ENCODE data around the gene SOAT2.
A peak's percentile ranks its signal among the peaks of the same experiment; 100 is the strongest.
"Not testable (repeated sequence)": the region's sequence is repeated elsewhere in the genome, so short reads cannot be mapped to it uniquely, and the experiment has no call there.

SOAT2 gene

DNA sequence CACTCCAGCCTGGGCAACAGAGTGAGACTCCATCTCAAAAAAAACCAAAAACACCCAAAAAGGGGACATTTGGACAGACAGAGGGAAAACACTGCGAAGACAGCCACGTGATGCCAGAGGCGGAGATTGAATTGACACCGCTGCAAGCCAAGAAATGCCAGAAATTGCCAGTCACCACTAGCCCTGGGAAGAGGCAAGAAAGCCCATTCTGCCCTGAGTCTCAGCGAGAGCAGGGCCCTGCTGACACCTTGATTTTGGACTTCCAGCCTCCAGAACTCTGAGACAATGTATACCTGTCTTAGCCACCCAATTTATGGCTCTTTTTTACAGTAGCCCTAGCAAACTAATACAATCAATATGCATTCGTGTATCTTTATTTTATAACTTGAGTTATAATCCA is 13.2 kb upstream of the SOAT2 start:
- DNase-seq, result no peak

DNA sequence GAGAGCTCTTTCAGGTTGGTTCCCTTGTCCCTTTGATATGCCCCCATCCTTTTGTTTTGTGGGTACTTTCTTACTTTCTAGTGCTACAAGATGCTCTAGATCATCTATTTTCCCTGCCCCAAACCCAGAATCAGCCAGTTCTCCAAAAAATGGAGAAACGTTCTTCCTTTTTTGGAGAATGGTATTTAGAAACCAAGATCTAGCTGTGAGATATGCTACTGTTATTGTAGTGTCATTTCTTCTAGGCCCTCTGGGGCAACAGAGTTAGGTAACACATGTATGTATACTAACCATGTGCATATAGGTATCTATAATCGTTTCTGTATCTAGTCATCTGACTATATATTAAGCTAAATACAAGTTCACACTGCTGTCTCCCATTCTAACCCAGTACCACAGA is 12.7 kb upstream of the SOAT2 start:
- no peak for DNase-seq

DNA sequence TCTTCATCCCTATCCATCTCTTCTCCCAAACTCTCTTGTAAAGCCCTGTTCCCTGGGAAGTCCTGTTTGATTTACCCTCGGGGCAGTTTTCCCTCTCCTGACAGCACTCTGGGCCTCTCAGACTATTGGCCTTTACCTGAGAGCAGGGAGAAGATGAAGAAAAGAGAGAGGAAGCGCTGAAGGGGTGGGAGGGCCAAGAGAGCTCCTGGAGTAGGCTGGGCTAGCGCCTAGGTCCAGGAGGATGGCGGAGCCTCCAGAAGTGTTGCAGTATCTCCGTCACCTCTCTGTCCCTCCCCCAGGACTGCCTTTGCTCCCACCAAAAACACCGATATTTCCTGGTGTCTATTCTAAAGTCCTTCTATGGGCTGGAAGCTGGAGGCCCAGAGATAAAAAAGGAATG is 11.5 kb upstream of the SOAT2 start:
- DNase-seq, result no peak

DNA sequence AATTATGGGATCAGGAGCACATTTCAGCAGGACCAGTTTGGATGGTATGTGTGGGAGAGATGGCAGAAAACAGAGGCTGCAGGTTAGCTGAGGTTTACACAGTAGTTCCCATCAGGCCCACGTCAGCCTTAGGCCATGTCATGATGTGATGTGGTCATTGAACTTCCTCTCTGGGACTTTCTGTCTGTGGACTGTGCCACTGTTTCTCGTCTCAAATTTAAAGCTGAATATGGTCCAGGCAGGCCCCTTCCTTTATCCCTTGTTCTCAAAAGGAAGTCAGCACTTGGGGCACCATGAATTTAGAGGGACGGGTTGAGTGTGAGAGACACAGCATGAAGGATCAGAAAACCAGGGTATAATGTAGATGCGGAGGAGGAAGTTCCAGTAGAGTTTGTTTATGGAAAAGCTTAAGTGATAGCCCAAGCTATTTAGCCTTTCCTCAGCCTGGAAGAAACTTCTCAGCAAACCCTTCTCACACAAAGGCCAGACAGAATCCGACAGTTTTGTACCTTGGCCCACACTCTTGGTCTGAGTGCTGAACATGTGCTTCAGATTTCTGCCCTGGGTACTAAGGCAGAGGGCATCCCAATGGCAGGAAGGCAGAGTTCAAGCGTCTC is 9.4 kb upstream of the SOAT2 start:
- no peak for DNase-seq

DNA sequence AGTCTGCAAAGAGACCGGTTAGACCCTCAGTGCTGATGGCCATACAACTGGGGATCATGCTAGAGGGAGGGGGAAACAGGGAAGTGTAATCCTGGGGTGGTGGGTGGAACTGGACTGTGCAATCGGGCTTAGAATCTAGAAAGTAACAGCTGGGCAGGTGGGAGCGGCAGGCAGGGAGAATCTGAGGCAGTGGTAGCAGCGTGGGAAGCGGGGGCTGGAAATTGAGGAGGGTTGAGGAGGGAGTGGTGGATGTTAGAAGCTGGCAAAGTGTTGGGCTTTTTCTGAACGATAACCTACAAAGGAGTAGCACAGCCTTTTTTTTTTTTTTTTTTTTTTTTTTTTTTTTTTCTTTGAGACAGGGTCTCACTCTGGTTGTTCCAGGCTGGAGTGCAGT is 8.9 kb upstream of the SOAT2 start:
- no peak for DNase-seq

DNA sequence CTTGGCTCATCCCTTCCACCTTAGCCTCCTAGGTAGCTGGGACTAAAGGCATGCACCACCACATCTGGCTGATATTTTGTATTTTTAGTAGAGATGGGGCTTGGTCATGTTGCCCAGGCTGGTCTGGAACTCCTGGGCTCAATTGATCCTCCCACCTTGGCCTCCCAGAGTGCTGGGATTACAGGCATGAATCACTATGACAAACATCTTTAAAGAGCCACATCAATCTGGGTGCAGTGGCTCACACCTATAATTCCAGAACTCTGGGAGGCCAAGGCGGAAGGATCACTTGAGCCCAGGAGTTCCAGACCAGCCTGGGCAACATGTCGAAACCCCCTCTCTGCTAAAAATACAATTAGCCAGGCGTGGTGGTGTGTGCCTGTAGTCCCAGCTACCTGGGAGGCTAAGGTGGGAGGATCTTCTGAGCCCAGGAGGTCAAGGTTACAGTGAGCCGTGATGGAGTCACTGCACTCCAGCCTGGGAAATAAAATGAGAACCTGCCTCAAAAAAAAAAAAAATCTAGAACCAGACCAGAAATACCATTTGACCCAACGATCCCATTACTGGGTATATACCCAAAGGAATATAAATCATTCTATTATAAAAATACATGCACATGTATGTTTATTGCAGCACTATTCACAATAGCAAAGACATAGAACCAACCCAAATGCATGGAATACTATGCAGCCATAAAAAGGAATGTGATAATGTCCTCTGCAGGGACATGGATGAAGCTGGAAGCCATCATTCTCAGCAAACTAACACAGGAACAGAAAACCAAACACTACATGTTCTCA is 8.3 kb upstream of the SOAT2 start:
- DNase-seq, result not testable (repeated sequence)

DNA sequence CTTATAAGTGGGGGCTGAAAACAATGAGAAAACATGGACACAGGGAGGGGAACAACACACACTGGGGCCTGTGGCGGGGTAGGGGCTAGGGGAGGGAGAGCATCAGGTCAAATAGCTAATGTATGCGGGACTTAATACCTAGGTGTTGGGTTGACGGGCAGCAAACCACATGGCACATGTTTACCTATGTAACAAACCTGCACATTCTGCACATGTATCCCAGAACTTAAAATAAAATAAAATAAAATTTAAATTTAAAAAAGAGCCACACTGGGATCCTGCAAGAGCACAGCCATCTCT is 7.7 kb upstream of the SOAT2 start:
- not testable (repeated sequence) for DNase-seq

DNA sequence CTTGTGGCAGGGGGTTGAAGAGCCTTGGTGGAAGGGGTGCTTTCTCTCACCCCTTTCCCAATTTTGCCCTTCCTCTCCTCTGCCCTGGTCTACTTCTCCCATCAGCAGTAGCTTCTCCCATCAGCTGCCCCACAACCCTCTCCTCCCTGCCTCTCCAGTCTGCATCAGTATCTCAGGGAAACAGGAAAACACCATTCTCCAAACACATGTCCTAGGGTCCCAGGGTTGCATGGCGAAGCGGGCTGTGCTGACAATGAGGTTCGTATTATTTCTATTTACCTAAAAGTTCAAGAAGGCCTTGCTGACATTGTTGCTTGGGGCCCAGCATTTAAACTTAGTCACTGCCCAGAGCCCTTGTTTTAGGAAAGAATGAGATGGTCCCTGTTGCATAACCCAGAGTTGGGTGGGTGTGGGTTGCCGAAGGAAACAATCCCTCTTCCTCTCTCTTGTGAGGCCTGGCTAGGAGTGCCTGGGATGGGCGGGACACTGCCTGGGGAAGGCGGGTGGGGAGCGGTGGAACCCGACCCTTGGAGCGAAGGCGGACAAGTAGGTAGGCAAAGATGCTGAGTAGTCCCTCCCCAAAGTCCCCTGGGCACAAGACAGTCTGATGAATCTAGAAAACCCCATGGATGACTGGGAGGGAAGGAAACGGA is 7.1 kb upstream of the SOAT2 start:
- no peak for DNase-seq

DNA sequence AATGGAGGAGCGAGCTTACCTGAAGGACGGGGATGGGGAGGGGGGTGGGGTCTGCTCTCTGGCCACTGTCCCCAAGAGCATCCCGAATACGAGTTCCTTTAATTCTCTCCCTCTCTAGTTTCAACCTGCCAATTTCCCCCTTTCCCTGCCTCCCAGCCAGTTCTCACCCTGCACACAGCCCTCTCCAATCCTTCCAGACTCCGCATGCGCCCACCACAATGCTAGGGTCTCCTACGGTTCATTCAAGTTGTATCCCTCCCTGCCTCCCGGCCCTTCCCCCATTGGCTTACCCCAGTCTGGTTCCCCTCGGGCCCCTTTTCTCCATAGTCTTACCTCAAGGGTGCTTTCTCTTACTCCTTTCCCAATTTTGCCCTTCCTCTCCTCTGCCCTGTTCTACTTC is 6.5 kb upstream of the SOAT2 start:
- DNase-seq, result no peak

DNA sequence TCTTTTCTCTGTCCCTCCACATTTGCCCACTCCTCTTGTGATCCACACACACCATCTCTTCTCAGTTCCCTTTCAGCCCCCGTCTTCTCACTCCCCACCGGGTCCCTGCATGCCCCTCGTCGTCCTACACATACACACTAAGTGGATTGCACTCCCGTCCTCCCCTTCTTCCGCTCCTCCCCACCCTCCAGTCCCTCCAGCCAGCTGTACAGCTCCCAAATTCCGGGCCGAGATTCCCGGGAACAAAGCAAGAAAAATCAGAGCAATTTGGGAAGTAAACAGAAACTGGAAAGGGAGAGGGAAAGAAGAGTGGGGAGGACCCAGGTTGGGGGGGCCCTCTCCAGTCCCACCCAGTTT is 6.1 kb upstream of the SOAT2 start:
- no peak for DNase-seq

DNA sequence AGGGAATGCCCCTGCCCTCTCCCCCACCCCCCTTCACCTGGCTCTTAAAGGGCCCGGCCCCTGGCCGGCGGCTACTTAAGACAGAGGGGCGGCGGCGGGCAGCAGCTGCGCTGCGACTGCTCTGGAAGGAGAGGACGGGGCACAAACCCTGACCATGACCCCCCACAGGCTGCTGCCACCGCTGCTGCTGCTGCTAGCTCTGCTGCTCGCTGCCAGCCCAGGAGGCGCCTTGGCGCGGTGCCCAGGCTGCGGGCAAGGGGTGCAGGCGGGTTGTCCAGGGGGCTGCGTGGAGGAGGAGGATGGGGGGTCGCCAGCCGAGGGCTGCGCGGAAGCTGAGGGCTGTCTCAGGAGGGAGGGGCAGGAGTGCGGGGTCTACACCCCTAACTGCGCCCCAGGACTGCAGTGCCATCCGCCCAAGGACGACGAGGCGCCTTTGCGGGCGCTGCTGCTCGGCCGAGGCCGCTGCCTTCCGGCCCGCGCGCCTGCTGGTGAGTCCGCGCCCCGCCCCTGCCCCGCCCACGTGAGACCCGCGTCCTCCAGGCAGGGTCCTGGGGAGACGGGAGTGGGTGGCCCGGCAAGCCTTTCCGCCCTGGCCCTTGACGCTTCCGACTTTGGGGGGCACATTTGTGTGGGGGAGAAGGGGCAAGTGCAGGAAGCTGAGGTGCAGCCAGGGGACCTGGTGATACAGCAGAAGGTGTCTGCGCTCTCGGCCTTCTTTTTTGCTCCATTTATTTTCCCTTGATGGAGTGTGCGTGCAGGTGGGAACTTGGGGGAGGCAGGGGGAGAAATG is 5.5 kb upstream of the SOAT2 start, which contains the start of gene IGFBP6:
Gene IGFBP6, plus strand, starts transcription at position 104 of the 790 bp plus-strand sequence. Its CDS starts 51 bp downstream, at position 155.
- DNase-seq, result peak; percentile 47

DNA sequence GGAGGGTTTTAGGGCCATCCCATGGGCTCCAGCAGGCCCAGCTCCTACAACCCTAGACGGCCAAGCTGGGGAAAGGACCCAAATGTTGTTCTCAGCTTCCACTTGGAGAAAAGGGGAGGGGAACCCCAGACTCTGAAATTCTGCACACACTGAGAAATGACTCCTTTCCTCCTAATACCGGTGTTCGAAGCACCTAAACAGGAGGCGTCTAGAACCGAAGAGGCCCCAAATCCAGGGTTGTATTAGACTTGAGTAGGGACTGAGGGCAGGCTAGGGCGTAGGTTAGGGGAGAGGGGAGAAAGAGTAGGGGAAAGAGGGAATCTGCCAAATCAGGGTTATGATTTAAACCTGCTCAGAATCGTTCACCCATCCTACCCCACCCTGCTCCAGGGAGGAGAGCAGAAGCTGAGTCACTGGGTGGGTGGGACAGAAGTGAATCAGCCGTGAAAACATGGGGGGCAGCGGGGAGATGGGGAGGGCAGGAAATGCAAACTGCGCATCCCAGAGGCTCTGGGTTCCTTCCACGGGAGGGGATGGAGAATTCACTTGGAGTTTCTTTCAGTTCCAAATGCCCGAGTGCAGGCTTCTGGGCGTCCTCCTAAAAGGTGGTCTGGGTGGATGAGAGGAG is 4.8 kb upstream of the SOAT2 start:
- no peak for DNase-seq

DNA sequence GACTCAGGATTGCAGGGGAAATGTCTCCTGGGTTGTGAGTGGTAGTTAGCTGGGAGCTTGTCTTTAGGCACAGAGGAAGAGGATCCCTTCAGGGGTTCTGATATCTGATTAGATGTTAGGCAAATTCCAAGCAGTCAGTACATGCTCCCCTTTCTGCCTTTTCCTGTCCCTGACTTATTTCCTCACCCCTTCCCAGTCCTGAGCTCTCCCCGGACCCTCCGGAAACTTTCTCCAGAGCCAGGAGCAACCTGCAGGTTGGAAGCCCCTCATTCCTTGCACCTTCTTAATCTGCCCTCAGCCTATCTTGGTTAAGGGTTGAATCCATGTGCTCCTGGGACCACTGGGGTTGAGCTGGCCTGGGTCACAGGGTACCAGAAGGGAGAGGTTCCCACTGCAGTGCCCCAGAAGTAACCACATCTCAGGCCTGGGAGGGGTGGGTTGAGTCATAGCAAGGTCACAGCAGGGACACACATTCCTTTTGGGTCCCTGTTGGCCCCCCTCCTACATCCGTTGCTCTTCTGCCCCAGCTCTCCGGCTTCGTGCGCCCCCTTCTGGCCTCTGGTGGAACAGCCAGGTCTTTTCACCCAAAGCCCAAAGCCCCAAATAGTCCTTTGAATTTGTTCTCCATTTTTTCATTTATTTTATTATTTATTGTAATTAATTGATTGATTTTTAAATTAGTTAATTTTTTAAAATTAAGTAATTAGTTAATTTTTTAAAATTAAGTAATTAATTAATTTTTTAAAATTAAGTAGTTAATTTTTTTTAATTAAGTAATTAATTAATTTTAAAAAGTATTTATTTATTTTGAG is 4.0 kb upstream of the SOAT2 start:
- peak; percentile 80 for DNase-seq

DNA sequence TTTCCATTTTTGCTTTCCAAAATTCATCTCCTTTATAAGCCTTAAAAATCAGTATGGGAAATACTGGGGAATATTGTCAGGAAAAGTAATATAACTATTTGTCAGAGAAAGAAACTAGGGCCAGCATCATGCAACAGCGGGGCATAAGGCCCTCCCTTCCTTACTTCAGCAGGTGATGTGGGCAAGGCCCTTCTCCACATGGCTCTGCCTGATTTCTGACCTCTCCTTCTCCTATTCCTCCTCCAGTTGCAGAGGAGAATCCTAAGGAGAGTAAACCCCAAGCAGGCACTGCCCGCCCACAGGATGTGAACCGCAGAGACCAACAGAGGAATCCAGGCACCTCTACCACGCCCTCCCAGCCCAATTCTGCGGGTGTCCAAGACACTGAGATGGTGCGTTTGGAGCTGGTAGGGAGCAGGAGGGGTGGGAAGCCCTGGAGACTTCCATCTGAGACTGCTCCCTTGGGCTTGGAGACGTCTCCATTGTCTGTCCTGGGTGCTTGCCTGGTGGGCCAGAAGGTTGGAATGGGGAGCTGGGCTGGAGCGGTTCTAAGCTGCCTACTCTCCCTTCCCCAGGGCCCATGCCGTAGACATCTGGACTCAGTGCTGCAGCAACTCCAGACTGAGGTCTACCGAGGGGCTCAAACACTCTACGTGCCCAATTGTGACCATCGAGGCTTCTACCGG is 2.7 kb upstream of the SOAT2 start:
- DNase-seq, result no peak

DNA sequence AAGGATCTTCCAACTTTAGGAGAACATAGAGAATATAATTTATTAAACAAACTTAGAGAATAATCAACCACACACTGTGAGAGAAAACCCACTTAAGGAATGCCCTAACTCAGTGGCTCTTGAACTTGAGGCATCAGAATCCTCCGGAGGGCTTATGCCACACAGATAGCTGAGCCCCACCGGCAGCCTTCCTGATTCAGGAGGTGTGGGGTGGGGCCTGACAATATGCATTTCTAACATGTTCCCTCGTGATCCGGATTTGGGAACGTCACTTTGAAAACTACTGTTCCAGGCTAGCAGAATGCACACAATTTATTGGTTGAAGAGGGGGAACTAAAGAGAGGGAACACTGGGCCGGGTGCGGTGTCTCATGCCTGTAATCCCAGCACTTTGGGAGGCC is 2.0 kb upstream of the SOAT2 start:
- DNase-seq, result no peak

DNA sequence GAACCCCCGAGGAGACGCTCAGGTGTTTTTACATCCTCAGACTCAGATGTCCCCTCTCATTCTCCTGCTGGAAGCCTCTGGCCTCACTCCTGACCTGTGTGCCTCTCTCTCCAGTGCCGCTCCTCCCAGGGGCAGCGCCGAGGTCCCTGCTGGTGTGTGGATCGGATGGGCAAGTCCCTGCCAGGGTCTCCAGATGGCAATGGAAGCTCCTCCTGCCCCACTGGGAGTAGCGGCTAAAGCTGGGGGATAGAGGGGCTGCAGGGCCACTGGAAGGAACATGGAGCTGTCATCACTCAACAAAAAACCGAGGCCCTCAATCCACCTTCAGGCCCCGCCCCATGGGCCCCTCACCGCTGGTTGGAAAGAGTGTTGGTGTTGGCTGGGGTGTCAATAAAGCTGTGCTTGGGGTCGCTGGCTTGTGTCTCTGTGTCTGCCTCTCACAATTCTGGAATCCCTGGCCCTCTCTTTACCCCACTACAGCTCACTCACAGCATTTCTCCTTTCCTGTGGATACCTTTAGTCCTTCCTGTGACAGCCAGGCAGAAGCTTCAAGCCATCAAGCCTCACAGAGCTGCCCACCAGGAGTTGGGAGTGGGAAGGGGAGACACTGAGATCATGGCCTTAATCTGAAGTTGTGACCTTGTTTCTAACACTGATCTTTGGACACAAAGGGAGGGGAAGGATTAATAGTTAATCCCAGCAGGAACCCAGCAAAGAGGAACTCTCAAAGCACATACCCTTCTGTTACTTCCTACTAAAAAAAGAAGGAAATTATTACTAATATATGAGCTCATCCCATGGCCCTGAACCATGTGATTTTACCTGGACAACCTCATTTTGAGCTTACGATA is 1.1 kb upstream of the SOAT2 start:
- DNase-seq, result no peak

DNA sequence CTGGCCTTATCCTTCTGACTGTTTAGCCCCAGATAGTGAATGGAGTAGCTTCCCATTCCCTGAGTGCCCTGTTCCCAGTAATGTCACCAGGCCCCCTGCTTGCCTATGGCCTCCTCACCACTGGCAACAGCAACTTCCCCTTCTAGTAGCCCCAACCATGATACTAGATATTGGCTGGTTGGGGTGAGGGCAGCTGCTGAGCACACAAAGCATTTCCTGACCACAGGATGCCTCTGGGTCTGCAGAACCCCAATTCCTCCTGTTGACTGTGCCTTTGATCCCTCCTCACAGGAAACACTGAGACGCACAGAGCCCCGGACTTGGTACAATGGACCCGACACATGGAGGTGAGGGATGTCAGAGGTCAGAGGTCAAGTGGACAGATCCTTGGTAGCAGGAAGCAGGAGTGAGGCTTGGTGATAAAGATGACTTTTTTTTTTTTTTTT is 597 bp downstream of the SOAT2 start:
- peak; percentile 8 for DNase-seq

DNA sequence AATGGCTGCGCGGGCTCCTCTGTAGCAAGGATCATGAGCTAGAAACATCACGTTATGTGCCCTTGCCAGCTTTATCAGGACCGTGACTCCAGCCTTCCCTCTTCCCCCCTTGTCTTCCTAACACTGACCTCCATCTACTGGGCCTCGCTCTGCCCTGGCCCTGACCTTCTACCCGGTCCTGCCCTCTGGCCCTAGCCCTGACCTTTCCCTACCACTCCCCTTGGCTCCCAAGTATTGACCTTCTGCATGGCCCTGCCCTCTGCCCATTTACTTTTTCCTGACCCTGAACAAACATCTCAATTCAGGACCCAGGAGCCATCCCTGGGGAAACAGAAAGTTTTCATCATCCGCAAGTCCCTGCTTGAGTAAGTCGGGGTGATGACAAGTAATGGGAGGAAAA is 2.0 kb downstream of the SOAT2 start:
- no peak for DNase-seq

DNA sequence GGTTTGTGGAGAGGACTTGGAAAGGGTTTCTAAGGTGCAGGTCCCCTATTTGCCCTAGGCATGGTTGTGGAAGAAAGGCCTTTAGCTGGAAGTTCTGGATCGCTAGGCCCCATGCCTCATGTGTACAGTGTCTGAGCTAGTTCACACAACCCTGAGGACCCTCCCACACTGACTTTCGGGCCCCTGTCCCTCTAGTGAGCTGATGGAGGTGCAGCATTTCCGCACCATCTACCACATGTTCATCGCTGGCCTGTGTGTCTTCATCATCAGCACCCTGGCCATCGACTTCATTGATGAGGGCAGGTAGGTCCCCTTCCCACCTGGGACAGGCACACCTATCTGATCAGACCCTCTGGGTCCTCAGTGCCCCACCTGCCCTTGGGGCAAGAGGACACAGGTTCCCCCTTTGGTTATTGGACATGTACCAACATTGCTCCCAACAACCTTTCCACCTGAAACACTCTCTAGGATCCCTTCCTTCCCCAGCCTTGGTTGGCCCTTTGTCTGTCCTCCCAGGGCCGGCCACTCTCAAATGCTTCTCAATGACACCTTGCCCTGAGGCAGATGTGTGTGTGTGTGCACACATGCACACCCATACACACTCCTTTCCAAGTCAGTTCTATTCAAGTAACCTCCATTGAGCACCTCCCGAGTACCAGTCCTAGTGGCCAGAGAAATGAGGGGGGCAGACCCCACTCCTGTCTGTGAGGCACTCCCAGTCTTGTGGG is 2.6 kb downstream of the SOAT2 start:
- no peak for DNase-seq

DNA sequence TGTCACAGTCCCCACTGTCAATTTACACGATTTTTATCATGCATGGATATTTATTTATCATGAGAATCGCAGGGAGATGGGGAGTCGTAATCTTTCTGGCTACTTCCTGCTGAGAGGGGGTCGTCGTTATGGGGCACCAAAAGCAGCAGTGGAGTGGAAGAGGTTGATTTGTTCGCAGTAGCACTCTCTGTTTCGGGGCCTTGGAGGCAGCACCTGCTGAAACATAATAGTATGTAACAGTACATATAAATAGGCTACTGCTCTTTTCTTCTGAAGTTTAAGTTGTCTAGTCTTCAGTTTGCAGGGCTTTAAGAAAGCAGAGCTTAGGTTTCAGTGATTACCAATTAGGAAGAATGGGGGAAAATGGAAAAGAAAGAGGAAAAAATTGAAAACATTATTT is 3.8 kb downstream of the SOAT2 start:
- no peak for DNase-seq
